Body of pancreas (tissue), 4 donors: ENCODE data around the gene TBXA2R. TPM values are rescaled to one million over a fixed set of nuclear protein-coding genes. Genes with fewer than 3 reads are reported as not detected.
A peak's percentile ranks its signal among the peaks of the same experiment; 100 is the strongest.

Experiments
- ATAC-seq: fragments of 150-250 bp; one replicate; pipeline ENCODE4 v1.9.1; 2016
- DNase-seq, 4 donors: peaks; one replicate each; pipeline ENCODE4 v3.0.0-alpha.2; 2019
- H3K27ac ChIP-seq, 4 donors: fragments of 200-600 bp; sonication (generic); 1 replicate in 3 of 4; 2 replicates in 1 of 4; pipeline versions ENCODE4 v1.5.1 to v1.6.1; 2016 to 2019; ENCODE audit warnings: mild to moderate bottlenecking in 1 of 4, mixed read lengths in 1 of 4, moderate library complexity in 1 of 4
- H3K27me3 ChIP-seq, 2 donors: fragments of 200-600 bp; sonication (generic); one replicate each; pipeline ENCODE4 v1.6.0; 2016; ENCODE audit warnings: mild to moderate bottlenecking in 1 of 2
- H3K36me3 ChIP-seq, 2 donors: fragments of 200-600 bp; sonication (generic); replicated peaks in 1 of 2; 2 replicates each; pipeline ENCODE4 v1.5.1; 2016; ENCODE audit warnings: low read depth in 2 of 2; ENCODE audit not compliant: insufficient read depth in 1 of 2
- H3K4me1 ChIP-seq: fragments of 200-600 bp; sonication (generic); one replicate; pipeline ENCODE4 v1.6.0; 2016
- H3K4me3 ChIP-seq, 2 donors: fragments of 200-600 bp; sonication (generic); 1 replicate in 1 of 2; 2 replicates in 1 of 2; pipeline ENCODE4 v1.5.1; 2016 to 2019
- H3K9me3 ChIP-seq, 3 donors: fragments of 200-600 bp; sonication (generic); 1 replicate in 2 of 3; 2 replicates in 1 of 3; pipeline ENCODE4 v1.5.1; 2016
- CTCF ChIP-seq, 7 experiments: fragments of 450-650 bp in 4 of 7; fragments of 200-600 bp in 3 of 7; sonication (generic) in 3 of 7; IDR thresholded peaks; one replicate each; pipeline ENCODE4 v1.5.1; 2016 to 2019; ENCODE audit warnings: antibody characterized with exemption in 7 of 7
- POLR2A ChIP-seq, 3 donors: fragments of 450-650 bp; IDR thresholded peaks; one replicate each; pipeline ENCODE4 v1.6.1; 2016; ENCODE audit warnings: antibody characterized with exemption in 3 of 3, mild to moderate bottlenecking in 2 of 3
- WGBS, 2 donors: methylation state at CpG; one replicate each; pipeline ENCODE4 v1.1.5; 2017; 5-methylcytosine and 5-hydroxymethylcytosine counted together
- intact Hi-C: fragments of 100-400 bp; cut with DNase I; formaldehyde crosslinking; loops from one replicate; pipeline ENCODE4 v1.15.1; 2023
- total RNA-seq, 2 donors: library from RNA; depleted of rRNA; stranded (reverse); fragments of >200 nt; gene quantifications; one replicate each; pipeline ENCODE4 v1.1.0, GENCODE V29; 2016

TBXA2R gene
- total RNA-seq, 2 donors from 2014 or later, result 0.52 to 3.0 TPM

- Histone ChIP-seq H3K9me3 (no peaks in the 10 kb centered on the region), H3K36me3 (no peaks in the 10 kb centered on the region), H3K27me3 (no peaks in the 10 kb centered on the region), H3K27ac (peak overlapping the region in 2 of 4 donors; percentile 1 to 40), H3K4me3 (no peak overlapping the region), H3K4me1 (peaks cover 26% of the 10 kb centered on the region)
- intact Hi-C loops, result no loop called here
- no peak for TF ChIP-seq POLR2A (IDR thresholded peaks at IDR 0.05)
- TF ChIP-seq CTCF (IDR thresholded peaks at IDR 0.05), result no peak
- ATAC-seq, result peak; percentile 55
- peak; percentile 53 to 79 (median 72) for DNase-seq
- 0 to 4% methylated on average over 2 to 26 of the region's 35 CpGs for WGBS, 2 donors
These were observed 443 bp downstream of the TBXA2R start for GRCh38 chr19:3606174-3606689.

GRCh38 chr19:3605770-3606169, 905 bp downstream of the TBXA2R start:
- H3K4me1 ChIP-seq, result peaks cover 26% of the 10 kb centered on the region
- 58 to 82% methylated on average over 3 to 5 of the region's 5 CpGs for WGBS, 2 donors

GRCh38 chr19:3605361-3605760, 1.3 kb downstream of the TBXA2R start:
- H3K4me1 ChIP-seq, result peaks cover 26% of the 10 kb centered on the region
- TF ChIP-seq CTCF (IDR thresholded peaks at IDR 0.05) (no peak), POLR2A (IDR thresholded peaks at IDR 0.05) (no peak)
- intact Hi-C loops, result no loop called here
- H3K27me3 ChIP-seq, result peaks cover 0 to 3% of the 10 kb centered on the region in 2 donors
- H3K4me3 ChIP-seq, result no peak overlapping the region
- DNase-seq (no peak), ATAC-seq (no peak)
- no peaks in the 10 kb centered on the region for H3K36me3 ChIP-seq
- WGBS, 2 donors, result 70 to 78% methylated on average over 3 of the region's 3 CpGs
- H3K9me3 ChIP-seq, result no peaks in the 10 kb centered on the region
- no peak overlapping the region for H3K27ac ChIP-seq

More at GRCh38 chr19:3605770-3606169, 905 bp downstream of the TBXA2R start:
- DNase-seq (no peak), ATAC-seq (no peak)
- TF ChIP-seq POLR2A (IDR thresholded peaks at IDR 0.05) (no peak), CTCF (IDR thresholded peaks at IDR 0.05) (no peak)
- H3K27ac ChIP-seq, result no peak overlapping the region
- peaks cover 0 to 3% of the 10 kb centered on the region in 2 donors for H3K27me3 ChIP-seq
- intact Hi-C loops, result no loop called here
- no peaks in the 10 kb centered on the region for H3K9me3 ChIP-seq
- H3K4me3 ChIP-seq, result no peak overlapping the region
- no peaks in the 10 kb centered on the region for H3K36me3 ChIP-seq

GRCh38 chr19:3604987-3605343, 1.7 kb downstream of the TBXA2R start:
- TF ChIP-seq CTCF (IDR thresholded peaks at IDR 0.05) (no peak), POLR2A (IDR thresholded peaks at IDR 0.05) (no peak)
- Histone ChIP-seq H3K27me3 (peaks cover 0 to 3% of the 10 kb centered on the region in 2 donors), H3K4me1 (peaks cover 26% of the 10 kb centered on the region), H3K9me3 (no peaks in the 10 kb centered on the region), H3K4me3 (no peak overlapping the region), H3K36me3 (no peaks in the 10 kb centered on the region), H3K27ac (no peak overlapping the region)
- ATAC-seq (no peak), DNase-seq (no peak)
- intact Hi-C loops, result no loop called here
- WGBS, 2 donors, result 59 to 62% methylated on average over 5 to 11 of the region's 11 CpGs
